HTERT RPE-1 (cell line): ENCODE results near the gene MXD4.

ENCODE experiments used
- in situ Hi-C: fragments of 300-500 bp; cut with MboI; formaldehyde crosslinking; loops from 4 replicates; pipeline ENCODE4 v1.14.3; 2020; ENCODE audit warnings: low sequenced_read_pairs

MXD4 gene, protein sequence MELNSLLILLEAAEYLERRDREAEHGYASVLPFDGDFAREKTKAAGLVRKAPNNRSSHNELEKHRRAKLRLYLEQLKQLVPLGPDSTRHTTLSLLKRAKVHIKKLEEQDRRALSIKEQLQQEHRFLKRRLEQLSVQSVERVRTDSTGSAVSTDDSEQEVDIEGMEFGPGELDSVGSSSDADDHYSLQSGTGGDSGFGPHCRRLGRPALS

GRCh38 chr4:2261853-2262144, at the start of gene MXD4:
Gene MXD4, minus strand, starts transcription at chr4:2262109. Its CDS starts 129 bp downstream, at chr4:2261980.
- in situ Hi-C loops, result no loop called here

- in situ Hi-C loops, result no loop called here
Measured at GRCh38 chr4:2306773-2307410, 45.0 kb upstream of the MXD4 start.

GRCh38 chr4:2305766-2306501, 44.0 kb upstream of the MXD4 start:
- in situ Hi-C loops, result no loop called here

GRCh38 chr4:2304877-2305561, 43.1 kb upstream of the MXD4 start:
- in situ Hi-C loops, result no loop called here

- in situ Hi-C loops, result no loop called here
Measured at GRCh38 chr4:2304321-2304876, 42.5 kb upstream of the MXD4 start.

GRCh38 chr4:2303686-2304320, 41.9 kb upstream of the MXD4 start:
- in situ Hi-C loops, result no loop called here

DNA sequence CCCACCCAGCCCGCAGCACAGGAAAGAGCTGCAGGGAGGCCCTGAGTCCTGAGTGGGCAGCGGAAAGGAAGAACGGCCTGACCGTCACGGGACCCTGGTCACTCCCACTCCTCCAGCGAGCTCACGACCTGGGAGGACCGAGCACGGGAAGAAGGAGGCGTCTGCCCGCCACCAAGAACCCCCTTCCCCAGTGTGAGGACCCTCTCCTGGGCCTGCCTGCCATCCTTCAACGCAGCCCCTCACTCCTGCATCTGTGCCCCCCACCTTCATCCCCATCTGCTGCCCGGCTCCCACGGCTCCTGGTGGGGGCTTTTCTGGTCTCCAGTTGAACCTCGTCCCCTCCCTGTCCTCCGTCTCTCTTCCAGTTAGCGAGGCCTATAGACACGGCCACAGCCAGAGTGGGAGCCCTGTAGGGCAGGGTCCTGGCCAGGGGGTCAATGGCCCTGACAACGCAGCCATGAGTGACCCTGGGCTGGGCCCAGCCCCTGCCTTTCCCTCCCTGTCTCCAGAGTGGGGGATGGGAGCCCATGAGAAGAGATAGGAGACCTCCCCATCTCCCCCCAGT, 41.3 kb upstream of the MXD4 start:
- in situ Hi-C loops, result no loop called here

DNA sequence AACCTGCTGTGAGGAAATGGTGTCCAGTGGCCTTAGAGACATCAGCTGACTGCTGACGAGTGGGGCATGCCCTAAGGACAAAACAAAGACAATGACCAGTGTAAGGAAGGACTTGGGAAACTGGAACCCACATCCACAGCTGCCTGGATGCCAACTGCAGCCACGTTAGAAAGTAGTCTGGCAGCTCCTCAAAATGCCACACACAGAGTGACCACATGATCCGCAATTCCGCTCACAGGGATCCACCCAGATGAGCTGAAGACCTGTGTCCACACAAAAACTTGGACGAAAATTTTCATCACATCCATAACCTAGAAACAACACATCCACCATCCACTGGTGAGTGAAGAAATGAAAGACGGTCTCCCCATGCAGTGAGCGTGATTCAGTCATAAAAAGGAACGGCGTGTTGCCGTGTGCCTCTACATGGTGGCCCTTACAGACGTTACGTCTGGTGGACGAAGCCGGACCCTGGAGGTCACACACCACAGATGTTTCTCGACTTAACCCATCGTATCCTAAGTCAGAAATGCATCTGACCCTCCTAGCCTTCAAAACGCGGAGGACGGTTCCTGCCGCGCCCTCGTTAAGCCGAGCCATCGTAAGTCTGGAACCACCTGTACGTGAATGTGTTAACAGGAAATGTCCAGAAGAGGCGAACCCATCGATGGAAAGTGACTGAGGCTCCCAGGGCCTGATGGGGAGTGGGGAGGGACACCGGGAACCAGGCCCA, 40.6 kb upstream of the MXD4 start:
- in situ Hi-C loops, result no loop called here

DNA sequence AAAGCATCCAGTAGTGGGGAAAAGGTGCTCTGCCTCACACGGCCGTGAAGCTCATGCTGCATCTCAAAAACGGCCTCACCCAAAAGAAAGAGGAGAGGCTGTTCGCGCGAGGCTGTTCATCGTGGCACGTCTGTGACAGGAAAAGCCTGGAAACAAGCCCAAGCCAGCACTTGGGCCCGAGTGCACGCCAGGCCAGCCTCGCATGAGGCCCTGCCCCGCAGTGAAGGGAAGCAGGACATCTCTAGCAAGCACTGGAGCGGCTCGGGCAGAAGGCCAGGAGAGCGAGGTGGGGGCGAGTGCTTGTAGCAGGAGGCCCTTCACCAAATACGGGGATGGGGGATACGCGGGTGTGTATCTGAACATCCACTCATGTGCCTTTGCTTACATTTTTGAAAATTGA, 39.9 kb upstream of the MXD4 start:
- in situ Hi-C loops, result no loop called here

DNA sequence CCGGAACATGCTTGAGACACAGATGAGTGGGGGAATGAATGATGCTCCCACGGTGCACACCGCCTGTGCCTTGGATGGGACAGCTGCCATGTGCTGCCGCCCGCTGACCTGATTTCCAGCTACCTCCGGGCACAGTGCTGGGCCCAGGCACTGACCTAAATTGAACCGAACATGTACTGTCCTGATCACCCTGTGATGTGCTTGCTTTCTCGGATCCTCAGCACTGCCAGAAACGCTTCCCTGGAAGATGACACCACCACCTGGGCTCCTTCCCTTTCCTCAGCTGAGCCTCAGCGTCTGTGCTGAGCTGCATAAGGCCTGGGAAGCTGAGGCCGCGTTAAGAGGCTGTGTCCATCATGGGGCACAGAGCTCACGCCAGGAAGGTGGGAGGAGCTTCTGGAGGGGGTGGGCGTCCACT, 39.3 kb upstream of the MXD4 start:
- in situ Hi-C loops, result no loop called here

GRCh38 chr4:2300431-2301224, 38.7 kb upstream of the MXD4 start:
- in situ Hi-C loops, result no loop called here

DNA sequence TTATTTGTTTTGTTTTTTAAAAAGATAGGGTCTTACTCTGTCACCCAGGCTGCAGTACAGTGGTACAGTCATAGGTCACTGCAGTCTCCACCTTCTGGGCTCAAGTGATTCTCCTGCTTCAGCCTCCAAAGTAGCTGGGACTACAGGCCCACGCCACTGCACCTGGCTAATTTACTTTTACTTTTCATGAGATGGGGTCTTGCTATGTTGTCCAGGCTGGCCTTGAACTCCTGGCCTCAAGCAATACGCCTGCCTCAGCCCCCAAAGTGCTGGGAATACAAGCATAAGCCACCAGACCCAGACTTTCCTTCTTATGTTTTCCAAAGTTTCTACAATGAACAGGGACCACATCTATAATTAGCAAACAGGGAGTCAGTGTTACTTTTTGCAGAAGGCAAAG, 37.9 kb upstream of the MXD4 start:
- in situ Hi-C loops, result no loop called here

- in situ Hi-C loops, result no loop called here
Measured at GRCh38 chr4:2298532-2298991, 36.7 kb upstream of the MXD4 start.

DNA sequence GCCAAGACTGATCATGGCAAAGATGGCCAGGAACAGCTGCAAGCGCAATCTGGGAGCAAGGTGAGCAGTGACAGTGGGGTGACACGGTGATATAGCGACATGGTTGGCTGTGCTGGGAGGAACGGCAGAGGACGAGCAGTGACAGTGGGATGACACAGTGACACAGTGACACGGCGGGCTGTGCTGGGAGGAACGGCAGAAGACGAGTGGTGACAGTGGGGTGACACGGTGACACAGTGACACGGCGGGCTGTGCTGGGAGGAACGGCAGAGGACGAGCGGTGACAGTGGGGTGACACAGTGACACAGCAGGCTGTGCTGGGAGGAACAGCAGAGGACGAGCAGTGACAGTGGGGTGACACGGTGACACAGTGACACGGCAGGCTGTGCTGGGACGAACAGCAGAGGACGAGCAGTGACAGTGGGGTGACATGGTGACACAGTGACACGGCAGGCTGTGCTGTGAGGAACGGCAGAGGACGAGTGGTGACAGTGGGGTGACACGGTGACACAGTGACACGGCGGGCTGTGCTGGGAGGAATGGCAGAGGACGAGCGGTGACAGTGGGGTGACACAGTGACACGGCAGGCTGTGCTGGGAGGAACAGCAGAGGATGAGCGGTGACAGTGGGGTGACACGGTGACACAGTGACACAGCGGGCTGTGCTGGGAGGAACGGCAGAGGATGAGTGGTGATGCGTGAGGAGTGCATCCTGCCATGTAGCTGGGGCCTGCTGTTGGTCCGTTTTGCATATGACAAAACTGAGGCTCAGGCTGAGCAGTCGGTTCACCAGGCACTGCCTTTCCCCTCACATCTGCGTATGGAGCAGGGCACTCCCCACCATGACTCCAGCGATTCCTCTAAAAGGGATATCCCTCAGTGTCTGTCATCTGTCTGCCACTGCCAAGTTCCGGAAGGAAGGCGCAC, 36.0 kb upstream of the MXD4 start:
- in situ Hi-C loops, result no loop called here

DNA sequence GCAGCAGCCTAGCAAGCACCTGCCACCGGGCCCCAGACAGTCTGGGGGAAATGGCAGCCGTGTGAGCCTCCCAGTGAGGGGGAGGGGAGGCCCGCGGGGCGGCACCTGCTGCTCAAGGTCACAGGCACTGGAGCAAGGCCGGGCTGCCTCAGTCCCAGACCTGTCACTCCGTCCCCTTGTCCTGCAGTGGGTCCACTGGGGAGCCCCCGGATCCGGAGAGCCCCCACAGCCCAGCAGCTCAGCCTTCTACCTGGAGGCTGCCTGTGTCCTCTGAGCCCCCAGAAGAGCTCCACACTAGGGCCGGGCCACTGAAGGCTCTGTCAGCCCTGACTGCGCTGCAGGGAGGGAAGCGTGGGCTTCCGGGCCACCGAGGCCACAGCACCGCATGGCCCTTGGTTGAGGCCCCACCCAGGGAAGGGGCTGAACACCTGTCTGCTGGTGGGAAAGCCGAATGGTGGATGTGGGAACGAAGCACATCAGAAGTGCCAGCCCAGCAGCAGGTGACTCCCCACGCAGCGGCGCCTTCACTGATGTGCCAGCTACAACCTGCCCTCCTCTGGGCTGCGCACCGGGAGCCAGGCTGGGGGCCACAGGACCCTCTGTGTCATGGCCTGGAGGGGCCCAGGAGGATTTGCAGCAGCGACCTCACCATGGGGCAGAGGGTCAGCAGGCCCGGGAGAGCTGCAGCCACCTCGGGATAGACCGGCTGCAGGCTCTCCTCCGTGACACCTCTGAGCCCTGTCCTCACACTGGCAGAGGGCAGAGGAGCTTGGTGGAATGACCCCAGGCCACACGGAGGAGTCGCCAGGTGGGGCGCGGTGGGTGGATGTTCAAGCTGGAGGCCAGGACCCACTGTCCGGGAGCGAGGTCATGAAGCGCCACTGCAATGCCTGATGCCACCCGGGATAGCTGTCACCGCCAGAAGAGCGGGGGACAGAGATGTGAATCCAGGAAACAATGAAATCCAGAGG, 35.0 kb upstream of the MXD4 start:
- in situ Hi-C loops, result no loop called here

GRCh38 chr4:2295900-2296442, 34.1 kb upstream of the MXD4 start:
- in situ Hi-C loops, result no loop called here

DNA sequence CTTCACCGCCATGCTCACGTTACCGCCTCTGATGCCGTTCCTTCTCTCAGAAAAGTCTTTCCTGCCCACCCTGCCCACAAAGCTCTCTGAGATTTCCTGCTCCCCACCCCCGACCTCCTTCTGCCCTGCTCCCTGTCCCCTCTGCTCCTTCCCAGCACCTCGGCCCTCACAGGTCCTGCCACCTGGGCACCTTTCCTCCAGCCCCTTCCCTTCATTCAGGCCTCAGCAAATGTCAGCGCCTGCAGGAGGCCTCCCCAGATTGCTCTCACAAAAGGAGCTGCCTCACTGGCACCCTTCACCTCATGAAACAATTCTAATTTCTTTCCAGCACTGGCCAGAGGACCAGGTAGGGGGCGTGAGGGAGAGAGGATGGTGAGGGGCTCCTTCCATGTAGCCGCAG, 33.6 kb upstream of the MXD4 start:
- in situ Hi-C loops, result no loop called here
